Measurements from ENCODE around the gene SCUBE2. TPM values are rescaled to one million over a fixed set of nuclear protein-coding genes. Genes with fewer than 3 reads are reported as not detected.

SCUBE2 gene
- total RNA-seq, 1 experiment from 2014 or later = 0.47 TPM

Other genes with a start within 250 kb of the SCUBE2 start
- gene AKIP1, start 180.4 kb downstream of the SCUBE2 start, total RNA-seq (2014; rRNA removed; shearing (Covaris generic)) = 126 and 130 TPM in 2 replicates
- gene C11orf16, start 158.7 kb downstream of the SCUBE2 start, total RNA-seq (2014; rRNA removed; shearing (Covaris generic)) = 0.31 TPM in 1 of 2 replicates, not detected in the other
- gene ASCL3, start 148.6 kb downstream of the SCUBE2 start, total RNA-seq (2014; rRNA removed; shearing (Covaris generic)) = not detected in 2 replicates
- 61.6 and 66.5 TPM in 2 replicates for gene TMEM9B, start 127.2 kb downstream of the SCUBE2 start, total RNA-seq (2014; rRNA removed; shearing (Covaris generic))
- 24.9 and 28.1 TPM in 2 replicates for gene NRIP3, start 87.6 kb downstream of the SCUBE2 start, total RNA-seq (2014; rRNA removed; shearing (Covaris generic))
- 78.1 and 79.4 TPM in 2 replicates for gene DENND5A, start 173.8 kb upstream of the SCUBE2 start, total RNA-seq (2014; rRNA removed; shearing (Covaris generic))
- gene TMEM41B, start 223.0 kb upstream of the SCUBE2 start, total RNA-seq (2014; rRNA removed; shearing (Covaris generic)) = 44.9 and 69.4 TPM in 2 replicates